GM19324 (cell line): ENCODE measurements around the gene KSR2.

Experiments
- ATAC-seq: cut with Tn5 transposase; IDR thresholded peaks from one replicate; pipeline ENCODE4 v1.9.1; 2021; ENCODE audit warnings: mild to moderate bottlenecking, moderate library complexity; ENCODE audit not compliant: unreplicated experiment, low FRiP score

KSR2 gene

GRCh38 chr12:117514016-117514415, 454.8 kb downstream of the KSR2 start:
- ATAC-seq: no peak

DNA sequence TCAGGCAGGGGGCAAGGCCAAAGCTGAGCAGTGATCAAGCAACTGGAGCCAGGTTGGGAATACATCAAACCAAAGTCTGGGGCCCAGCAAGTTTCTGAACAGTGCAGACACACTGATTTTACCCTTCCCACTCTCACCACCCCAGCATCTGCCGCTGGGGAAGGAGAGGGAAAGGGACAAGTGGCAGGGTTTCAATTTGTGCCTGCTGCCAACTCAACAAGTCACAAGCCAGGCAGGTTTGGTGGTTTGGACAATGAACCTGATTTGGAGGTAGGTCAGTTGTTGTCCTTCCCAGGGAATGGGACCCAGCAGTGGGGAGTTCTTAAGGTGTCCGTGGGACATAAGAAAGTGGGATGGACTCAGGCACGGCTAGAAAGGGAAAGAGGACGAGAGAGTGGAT, 455.4 kb downstream of the KSR2 start:
- no peak for ATAC-seq

GRCh38 chr12:117508468-117508867, 460.3 kb downstream of the KSR2 start:
- no peak for ATAC-seq

GRCh38 chr12:117507548-117507947, 461.2 kb downstream of the KSR2 start:
- no peak for ATAC-seq

- ATAC-seq: no peak
These were observed 462.5 kb downstream of the KSR2 start for GRCh38 chr12:117506333-117506732.

DNA sequence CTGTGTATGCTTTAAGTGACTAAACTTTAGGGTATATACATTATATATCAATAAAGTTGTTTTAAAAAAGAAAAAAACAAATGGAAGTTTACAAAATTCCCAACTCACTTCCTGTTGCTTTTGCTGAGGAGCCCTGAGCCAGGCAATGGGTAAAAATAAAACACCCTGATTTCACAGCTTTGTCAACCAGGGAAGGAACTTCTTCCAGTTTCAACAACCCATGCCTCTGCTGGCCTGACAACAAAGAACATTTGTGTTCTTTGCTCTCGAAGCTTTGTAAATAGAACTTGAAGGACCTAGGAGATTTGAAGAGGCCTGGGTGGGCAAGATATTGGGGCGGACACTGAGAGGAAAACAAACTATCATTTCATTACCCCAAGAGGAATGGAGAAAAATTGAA, 466.2 kb downstream of the KSR2 start:
- ATAC-seq: no peak

GRCh38 chr12:117502233-117502632, 466.6 kb downstream of the KSR2 start:
- no peak for ATAC-seq

DNA sequence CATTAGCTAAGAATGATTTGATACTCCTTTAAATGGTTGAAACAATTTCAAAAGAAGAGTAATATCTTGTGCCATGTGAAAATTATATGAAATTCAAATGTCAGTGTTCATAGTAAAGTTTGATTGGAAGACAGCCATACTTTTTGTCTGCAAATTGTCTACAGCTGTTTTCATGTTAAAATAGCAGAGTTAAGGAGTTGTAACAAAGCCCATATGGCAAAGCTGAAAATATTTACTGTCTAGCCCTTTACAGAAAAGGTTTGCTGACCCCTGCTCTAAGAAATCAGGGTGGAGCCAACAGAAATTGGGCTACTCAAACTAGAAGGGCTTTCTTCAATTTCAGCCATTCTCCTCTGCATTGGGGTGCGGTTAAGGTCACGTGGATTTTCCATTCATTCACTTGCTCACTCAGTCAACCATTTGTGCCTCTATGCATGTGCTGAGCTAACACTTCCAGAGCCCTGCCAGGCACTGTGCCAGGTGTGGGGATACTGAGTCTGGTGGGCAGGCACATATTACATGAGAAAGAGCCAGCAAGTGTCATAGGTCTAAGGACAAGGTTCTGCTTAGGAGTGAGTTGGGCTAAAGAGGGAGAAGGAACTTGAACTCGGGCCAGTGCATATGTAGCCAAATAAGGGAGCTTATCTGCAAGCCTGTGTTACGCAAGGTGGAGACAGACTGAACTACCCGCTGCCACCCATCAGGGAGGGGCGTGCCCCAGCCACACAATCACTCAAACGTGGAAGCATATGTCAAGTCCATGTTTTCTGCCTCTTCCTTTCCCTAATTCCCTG, 467.5 kb downstream of the KSR2 start:
- ATAC-seq: no peak

GRCh38 chr12:117499759-117500485, 468.9 kb downstream of the KSR2 start:
- no peak for ATAC-seq

GRCh38 chr12:117498880-117499279, 469.9 kb downstream of the KSR2 start:
- ATAC-seq: no peak

DNA sequence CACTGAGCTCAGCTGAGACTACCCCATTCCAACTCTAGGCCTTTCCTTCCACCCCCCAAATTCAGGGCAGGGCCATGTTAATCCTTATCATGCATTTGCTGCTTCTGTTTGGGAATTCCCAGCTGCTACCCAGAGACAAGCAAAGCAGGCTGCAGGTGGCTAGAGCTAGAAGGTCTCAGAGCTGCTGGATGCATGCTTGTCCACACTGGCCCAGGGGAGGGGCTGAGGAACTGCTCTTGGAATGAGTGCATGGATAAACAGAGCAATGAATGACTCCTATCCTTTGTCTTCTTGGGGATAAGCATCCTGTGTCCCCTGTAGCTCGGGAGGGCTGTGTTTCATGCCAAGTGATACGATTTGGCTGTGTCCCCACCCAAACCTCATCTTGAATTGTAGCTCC, 470.5 kb downstream of the KSR2 start:
- no peak for ATAC-seq

DNA sequence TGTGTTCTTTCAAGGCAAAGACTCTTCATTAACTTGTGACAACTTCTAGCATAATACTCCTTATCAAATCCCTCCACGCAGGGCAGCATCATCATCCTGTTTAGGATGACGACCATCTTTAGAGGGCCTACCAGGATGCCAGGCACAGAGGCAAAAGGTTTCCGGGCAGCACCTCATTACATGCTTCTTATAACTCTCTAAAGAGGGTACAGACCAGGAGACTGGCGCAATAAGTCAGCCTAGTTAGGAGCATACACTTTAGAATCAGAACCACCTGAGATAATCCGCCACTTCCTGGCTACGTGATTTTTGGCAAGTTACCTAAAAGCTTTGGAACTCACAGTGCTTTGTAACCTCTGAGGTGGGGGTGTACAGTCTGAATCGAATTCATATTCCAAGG, 471.4 kb downstream of the KSR2 start:
- ATAC-seq: no peak

GRCh38 chr12:117494833-117495655, 473.7 kb downstream of the KSR2 start:
- ATAC-seq: no peak

DNA sequence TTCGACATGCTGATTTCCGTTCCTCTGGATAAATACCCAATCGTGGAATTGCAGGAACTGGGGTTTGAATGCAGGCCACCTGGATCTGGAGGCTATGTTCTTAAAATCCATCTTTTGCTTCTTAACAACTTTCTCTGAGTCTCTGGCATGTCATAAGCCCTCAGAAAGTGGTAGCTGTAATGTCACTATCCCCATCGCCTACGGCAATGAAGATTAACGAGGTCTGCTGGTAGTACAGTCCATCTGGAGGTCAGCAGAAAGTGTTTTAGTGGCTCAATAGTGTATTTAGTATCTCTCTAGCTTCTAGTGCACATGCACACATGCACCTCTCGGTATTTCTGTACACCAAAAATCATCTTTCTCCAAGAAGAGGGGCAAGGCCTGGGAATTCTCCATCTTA, 477.1 kb downstream of the KSR2 start:
- no peak for ATAC-seq

- no peak for ATAC-seq
These were observed 478.7 kb downstream of the KSR2 start for GRCh38 chr12:117490130-117490529.

GRCh38 chr12:117489671-117490070, 479.1 kb downstream of the KSR2 start:
- ATAC-seq: no peak

- no peak for ATAC-seq
These were observed 481.7 kb downstream of the KSR2 start for GRCh38 chr12:117486840-117487659.

DNA sequence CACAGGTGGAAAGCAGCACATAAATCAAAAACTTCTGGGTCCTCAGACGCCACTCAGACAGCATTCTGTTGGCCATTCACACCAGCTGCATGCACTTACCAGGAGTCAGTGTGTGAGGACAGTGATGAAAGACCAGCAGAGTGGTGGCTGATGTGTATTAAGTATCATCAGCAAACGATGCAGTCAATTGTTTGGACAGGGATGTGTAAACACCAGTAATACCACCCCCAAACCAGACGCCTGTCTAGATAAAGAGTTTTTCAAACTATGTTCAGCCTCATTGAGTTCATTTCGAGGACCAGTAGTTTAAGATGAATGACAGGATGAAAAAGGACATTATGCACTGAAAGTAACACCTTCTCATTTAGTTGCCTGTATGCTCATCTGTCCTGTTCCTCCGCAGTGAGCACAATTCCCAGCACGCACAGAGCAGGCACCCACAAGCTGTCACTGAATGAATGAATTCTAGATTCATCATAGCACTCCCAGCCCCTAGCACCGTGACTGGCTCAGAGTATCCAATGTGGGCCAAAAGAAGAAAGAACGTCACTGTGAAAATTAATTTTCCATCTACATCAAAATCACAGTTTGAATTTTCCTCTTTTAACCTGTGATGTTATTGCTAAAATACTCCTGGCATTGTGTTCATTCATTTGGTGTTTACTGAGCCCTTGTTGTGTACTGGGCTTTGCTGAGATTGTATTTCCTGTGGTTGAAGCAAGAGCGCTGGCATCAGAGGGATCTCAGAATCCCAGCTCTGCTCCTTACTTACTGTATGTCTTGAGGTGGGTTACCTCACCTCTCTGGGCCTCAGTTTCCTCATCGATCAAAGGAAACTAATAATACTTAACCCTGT, 482.6 kb downstream of the KSR2 start:
- ATAC-seq: no peak

GRCh38 chr12:117484901-117485300, 483.9 kb downstream of the KSR2 start:
- ATAC-seq: no peak
